Femur (tissue), 1 donor: Measurements from ENCODE around the gene ARHGAP26.
A peak's percentile ranks its signal among the peaks of the same experiment; 100 is the strongest.

Experiments used
- DNase-seq: peaks from one replicate; pipeline ENCODE4 v3.0.0-alpha.2; 2017

Gene ARHGAP26

DNA sequence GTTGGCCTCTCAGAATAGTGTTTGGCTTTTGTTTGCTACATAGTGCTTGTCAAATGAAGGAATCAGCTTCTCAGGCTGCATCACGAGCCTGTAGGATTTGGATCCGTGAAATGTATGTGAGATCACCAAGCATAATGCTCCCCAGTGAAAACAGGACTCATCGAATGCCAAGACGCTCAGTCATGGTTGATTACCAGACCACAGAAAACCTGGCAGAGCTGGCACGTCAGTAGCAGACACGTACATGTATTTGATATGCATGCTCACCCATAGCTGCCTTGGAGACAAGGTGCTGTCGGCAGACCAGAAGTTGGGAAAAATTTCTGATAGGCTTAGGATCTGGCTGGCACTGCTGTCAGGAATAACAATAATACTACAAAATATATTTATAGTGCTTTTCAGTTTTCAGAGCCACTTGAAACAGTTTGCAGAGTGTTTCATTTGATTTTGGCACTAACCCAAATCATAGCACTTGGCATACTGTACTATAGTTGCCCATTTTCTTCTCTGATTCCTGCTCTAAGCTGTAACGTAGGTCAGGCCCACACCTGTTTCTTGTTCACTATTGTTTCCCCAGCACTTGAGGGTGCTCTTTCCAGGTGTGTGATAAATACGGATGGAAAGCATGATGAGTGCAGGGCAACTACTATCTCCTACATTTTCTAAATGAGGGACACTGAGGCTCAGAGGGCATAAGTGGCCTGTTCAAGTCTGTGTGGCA is 407.2 kb downstream of the ARHGAP26 start:
- peak; percentile 50 for DNase-seq

DNA sequence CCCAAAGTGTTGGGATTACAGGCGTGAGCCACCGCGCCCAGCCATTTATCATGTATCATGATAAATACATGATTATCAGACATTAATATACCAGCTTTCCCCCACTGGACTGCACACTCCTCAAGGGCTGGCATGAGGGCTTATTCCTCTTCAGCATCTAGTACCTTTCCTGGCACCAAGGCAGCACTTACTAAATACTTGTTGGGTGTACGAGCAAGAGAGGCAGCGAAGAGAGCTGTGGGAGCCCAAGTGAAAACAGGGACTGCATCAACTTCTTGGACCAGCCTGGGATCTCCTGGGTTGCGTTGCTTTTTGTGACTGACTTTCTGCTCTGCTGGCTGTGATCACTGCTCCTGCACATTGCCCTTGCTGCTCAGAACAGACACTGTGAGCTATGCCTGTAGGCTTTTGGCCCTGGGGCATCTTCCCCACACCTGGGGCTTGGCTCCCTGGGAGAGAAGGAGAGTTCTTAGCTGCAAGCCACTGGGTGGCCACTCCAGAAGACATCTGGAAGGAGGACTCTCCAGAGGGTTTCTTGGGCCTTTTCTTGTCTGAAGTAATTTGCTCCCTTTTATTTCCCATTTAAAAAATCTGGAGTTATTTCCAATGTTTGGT is 409.1 kb downstream of the ARHGAP26 start:
- DNase-seq: no peak

DNA sequence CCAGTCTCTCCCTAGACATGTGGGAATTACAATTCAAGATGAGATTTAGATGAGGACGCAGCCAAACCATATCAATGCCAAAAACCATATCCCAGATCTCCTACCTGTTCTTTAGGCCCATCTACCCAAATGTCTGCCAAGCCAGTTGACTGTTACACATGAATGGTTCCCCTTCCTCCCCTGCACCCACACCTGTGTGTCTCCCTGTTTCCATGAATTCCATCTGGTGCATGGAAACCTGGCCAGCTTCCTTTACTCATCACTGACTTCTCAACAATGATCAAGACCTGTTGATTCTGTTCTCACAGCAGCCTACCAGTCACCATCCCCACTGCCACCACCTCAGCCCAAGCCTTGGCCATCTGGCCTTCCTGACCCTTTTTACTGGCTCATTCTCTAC is 410.6 kb downstream of the ARHGAP26 start:
- DNase-seq: no peak

DNA sequence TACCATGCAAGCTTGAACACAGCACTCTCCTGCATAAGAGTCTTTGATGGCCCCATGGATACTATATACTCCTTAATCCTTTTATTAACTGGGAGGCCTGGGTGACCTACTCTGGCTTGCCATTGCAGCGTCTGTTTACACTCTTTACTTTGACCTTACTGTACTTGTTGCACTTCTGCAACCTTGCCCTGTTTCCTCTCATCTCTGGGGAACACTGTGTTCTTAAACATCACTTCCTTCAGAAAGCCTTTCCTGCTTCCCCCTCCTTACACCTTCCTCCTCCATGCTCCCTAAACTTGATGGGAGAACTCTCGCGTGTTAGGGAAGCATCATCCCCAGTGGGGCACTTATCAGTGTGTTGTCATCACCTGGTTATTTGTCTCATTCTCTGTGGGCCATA is 411.0 kb downstream of the ARHGAP26 start:
- no peak for DNase-seq

- no peak for DNase-seq
Observed at GRCh38 chr5:143182106-143182505, 411.9 kb downstream of the ARHGAP26 start.

GRCh38 chr5:143182901-143183820 is 413.0 kb downstream of the ARHGAP26 start:
- peak; percentile 36 for DNase-seq

GRCh38 chr5:143183989-143184388 is 413.8 kb downstream of the ARHGAP26 start:
- DNase-seq: no peak

DNA sequence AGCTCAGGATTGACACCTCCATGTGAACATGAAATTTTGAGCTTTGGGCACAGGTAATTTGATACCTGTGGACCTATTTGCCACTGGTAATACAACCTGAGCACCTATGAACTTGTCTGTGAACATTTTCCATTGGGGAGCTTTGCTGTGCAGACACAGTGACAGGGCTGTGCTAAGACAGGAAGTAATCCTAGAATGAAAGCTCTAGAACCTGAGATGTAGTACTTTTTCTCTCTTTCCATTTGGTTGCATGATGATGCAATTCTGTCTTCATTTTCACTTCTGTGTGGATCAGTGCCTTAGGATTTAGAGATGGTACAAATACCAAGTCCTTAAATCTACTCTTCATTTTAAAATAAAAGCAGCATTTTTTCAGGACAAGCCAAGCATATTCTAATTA is 416.4 kb downstream of the ARHGAP26 start:
- no peak for DNase-seq

DNA sequence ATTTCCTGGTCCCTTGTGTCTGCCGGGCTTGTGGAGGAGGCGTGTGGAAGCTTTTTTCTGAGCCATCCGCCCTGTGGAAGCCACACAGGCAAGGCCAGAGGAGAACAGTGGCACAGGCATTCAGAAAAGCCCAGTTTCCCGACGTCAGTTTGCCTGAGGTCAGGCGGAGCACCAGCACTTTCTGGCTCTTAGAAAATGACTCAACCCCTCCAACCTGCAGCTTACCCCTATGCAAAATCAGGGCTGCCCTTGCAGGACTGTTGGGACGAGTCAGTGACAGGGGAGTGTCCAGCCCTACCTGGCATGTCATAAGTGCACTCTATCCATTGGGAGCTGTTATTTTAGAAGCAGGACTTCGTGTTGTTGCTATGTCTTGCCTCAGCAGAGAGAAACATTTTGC is 417.3 kb downstream of the ARHGAP26 start:
- no peak for DNase-seq

- no peak for DNase-seq
Observed at GRCh38 chr5:143188083-143188482, 417.9 kb downstream of the ARHGAP26 start.

DNA sequence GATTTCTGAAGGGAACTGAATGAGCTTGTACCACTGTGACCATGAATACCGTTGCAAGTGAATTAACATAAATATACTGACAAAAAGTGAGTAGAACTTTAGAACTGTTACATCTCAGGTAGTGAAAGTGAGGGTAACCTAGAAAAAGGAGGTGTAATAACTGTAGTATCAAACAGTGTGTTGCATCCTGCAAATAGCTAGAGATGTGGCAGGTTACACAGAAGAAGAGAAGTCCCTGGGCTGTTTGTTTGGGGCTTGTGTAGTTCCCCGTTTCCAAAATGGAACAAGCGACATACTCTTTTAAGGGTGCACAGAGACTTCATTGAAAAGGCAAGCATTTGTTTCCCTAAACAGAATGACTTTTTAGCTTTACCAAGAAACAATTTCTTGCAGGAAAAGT is 418.5 kb downstream of the ARHGAP26 start:
- DNase-seq: no peak

DNA sequence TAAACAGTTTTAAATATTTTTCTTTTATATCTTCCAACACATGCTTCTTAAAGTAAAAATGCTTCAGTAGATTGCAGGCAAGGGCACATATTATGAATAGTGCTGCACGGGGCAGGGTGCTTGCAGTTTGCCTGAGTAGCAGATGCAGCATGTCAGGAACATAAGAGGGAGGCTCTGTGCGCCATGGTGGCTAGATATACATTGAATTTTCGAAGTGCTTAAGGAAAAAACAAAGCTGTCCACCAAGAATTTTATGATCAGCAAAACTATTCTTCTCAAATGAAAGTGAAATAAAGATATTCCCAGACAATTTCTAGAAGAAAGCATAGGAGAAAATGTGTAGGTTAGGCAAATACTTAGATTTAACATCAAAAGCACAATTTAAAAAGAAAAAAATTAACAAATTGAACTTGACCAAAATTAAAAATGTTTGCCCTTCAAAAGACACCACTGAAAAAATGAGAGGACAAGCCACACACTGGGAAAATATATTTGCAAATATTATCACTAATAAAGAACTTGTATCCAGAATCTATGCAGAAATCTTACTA is 420.2 kb downstream of the ARHGAP26 start:
- DNase-seq: no peak

DNA sequence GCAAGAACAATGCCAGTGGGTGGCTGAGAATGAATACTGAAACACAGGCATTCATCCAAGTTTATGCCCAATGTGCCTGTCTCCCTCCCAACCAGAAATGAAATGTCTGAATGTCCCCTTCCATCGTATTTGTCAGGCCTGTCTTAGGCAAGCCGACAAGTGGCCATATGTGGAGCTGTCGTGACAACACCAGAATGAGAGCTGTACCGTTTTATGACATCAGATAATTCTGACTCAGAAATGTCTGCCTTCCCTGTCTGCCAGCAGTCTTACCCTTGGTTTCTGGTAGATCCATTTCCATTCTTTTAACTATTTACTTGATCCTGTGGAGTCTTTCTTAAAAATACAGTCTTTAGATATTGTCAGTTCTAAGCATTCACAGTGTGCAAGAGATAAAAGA is 421.5 kb downstream of the ARHGAP26 start:
- no peak for DNase-seq

DNA sequence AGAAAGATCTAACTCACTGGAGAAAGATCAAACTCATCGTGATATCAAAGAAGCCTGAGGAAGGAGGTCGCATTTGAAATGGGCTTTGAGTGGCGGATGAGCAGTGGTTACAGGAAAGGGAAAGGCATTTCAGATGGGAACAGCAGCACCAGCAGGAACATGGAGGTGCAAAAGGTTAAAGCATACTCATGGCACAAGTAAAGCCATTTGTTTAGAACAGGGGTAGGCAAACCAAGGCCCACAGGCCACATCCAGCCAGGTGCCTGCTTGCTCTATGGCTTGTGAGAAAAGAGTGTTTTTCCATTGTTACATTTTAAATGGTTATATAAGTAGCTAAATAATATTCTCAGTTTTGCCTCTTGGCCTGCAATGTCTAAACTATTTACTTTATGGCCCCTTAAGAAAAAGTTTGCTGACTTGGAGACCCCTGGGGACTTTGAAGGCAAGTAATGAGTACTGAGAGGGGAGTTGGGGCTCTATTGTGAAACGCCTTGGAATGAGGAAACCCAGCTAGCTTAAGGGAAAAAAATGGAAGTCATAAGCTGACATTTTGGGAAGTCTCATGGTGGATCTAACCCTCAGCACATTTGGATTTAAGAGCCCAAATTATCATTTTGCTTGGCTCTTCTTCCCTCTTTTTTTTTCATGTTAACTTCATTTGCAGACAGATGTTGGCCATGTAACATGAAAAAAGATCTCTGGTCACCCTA is 422.2 kb downstream of the ARHGAP26 start:
- DNase-seq: no peak

DNA sequence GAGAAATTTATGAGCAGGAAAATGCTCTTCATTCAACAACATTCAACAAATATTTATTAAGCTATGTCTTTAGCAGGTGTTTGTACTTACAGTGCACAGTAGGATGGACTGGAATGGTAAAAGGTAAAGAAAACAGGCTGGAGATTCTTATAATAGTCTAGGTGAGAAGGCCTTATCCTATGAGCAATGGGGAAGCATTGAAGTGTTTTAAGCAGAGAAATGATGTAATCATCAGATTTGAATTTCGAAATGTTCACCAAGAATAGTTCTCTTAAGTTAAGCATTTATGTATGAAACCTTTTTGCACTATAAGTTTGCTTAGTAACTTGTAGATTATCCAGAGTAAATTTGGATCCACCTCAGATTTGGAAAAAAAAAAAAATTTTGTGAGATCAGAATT is 424.0 kb downstream of the ARHGAP26 start:
- DNase-seq: no peak

- DNase-seq: peak; percentile 59
Observed at GRCh38 chr5:143194713-143195112, 424.5 kb downstream of the ARHGAP26 start.

GRCh38 chr5:143195491-143195890 is 425.3 kb downstream of the ARHGAP26 start:
- DNase-seq: no peak

DNA sequence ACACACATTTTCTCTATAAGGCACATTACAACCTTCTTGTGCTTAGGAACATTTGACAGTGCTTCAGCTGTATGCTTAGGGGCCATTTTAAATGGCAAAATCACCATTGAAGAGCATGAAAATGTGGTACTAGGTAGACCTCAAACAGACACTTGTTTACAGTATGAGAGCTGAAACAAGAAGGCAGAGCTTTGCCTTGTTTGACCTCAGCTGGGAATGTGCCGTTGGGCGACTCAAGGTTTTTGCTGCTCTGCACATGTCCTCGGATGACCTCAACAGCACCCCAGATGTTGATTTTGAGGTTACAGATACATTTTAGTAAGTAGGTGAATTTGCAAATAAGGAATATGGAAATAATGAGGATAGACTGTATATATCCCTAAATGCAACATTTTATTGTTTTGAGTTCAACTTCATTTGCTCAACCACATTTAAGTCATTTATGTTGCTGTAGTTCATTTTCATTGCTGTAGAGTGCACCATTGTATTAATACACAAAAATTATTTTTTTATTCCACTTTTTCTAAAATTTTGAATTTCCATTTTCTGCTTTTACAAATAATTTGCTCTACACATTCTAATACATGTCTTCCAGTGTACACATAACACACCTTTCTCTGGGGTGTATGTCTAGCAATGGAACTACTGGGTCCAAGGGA is 426.6 kb downstream of the ARHGAP26 start:
- DNase-seq: no peak

DNA sequence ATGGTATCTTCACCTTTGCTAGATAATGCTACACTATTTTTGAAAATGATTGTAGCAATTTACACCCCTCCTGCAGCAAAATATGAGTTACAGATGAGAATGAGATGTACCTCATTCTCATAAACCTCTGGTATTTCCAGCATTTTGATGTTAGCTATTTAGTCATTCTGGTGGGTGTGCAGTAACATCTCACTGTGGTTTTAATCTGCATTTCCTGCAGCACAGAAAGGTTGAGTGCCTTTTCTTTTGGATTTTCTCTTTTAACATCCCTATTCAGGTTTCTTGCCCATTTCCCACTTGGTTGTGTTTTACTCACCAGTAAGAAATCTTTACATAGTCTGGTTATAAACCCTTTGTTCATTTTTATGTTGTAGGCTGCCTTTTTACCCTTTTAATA is 427.1 kb downstream of the ARHGAP26 start:
- DNase-seq: no peak

GRCh38 chr5:143198332-143198731 is 428.2 kb downstream of the ARHGAP26 start:
- DNase-seq: no peak

- no peak for DNase-seq
Observed at GRCh38 chr5:143199161-143199560, 429.0 kb downstream of the ARHGAP26 start.

GRCh38 chr5:143199843-143200242 is 429.7 kb downstream of the ARHGAP26 start:
- no peak for DNase-seq
